H1 (cell line): Measurements from ENCODE around the gene RBM6. TPM values are rescaled to one million over a fixed set of nuclear protein-coding genes. Genes with fewer than 3 reads are reported as not detected.

Source experiments
- CTCF ChIA-PET: fragments of 300-600 bp; sonication (Branson Sonifier 250); formaldehyde crosslinking; loops from one replicate; lab custom pipeline; 2021; ENCODE audit not compliant: partially characterized antibody; lab: Charles Lee
- POLR2A ChIA-PET: fragments of 300-600 bp; sonication (Branson Sonifier 250); formaldehyde crosslinking; loops from one replicate; lab custom pipeline; 2021; ENCODE audit warnings: inconsistent platforms; ENCODE audit not compliant: partially characterized antibody; lab: Charles Lee
- DNase-seq, 2 experiments: peaks; one replicate each; pipeline versions ENCODE4 v3.0.0 to v3.0.0-alpha.2; 2010 to 2022; ENCODE audit warnings: low spot score in 2 of 2, low read depth in 1 of 2, mixed read lengths in 1 of 2
- FAIRE-seq: peaks from 2 replicates; lab custom pipeline; 2011; peaks lifted over from hg19 to GRCh38; lab: Jason Lieb, UNC
- H2AFZ ChIP-seq: 2 replicates; pipeline ENCODE4 v1.8.1; 2012; ENCODE audit warnings: low read length, inconsistent platforms
- H2AK5ac ChIP-seq: 2 replicates; pipeline ENCODE4 v1.6.1; 2013; ENCODE audit warnings: low read depth, low read length
- H2BK120ac ChIP-seq: replicated peaks from 2 replicates; pipeline ENCODE3; 2013; ENCODE audit warnings: low read depth, low read length, inconsistent platforms
- H2BK12ac ChIP-seq: 2 replicates; pipeline ENCODE4 v1.6.1; 2013; ENCODE audit warnings: low read depth, low read length
- H2BK15ac ChIP-seq: 2 replicates; pipeline ENCODE4 v1.6.1; 2013; ENCODE audit warnings: low read length
- H2BK20ac ChIP-seq: 2 replicates; pipeline ENCODE4 v1.6.1; 2013; ENCODE audit warnings: low read length
- H2BK5ac ChIP-seq: 2 replicates; pipeline ENCODE4 v1.6.1; 2013; ENCODE audit warnings: low read depth, low read length
- H3K14ac ChIP-seq: 2 replicates; pipeline ENCODE4 v1.6.1; 2013; ENCODE audit warnings: inconsistent platforms; ENCODE audit not compliant: insufficient read length
- H3K18ac ChIP-seq: 2 replicates; pipeline ENCODE4 v1.6.1; 2013; ENCODE audit warnings: low read length; ENCODE audit errors: extremely low read depth
- H3K23ac ChIP-seq: 2 replicates; pipeline ENCODE4 v1.6.1; 2013; ENCODE audit warnings: inconsistent platforms; ENCODE audit not compliant: insufficient read length
- H3K23me2 ChIP-seq: 2 replicates; pipeline ENCODE4 v1.6.1; 2013; ENCODE audit warnings: low read depth, low read length
- H3K27ac ChIP-seq: 2 replicates; pipeline ENCODE4 v1.6.1; 2011; ENCODE audit warnings: low read depth, low read length, inconsistent platforms
- H3K27me3 ChIP-seq, 4 experiments: replicated peaks in 1 of 4; 1 replicate in 1 of 4; 2 replicates in 3 of 4; pipeline versions ENCODE4 v1.6.1 to v1.8.1; 2011 to 2013; ENCODE audit warnings: low read length in 3 of 4, mild to moderate bottlenecking in 3 of 4, inconsistent platforms in 2 of 4, mixed read lengths in 2 of 4, moderate library complexity in 1 of 4; ENCODE audit not compliant: control insufficient read depth in 3 of 4, insufficient read depth in 3 of 4; ENCODE audit errors: extremely low read depth in 1 of 4
- H3K36me3 ChIP-seq, 4 experiments: 2 replicates each; pipeline versions ENCODE4 v1.6.1 to v1.8.1; 2011 to 2013; ENCODE audit warnings: mild to moderate bottlenecking in 4 of 4, low read length in 3 of 4, moderate library complexity in 2 of 4, control low read depth in 1 of 4, inconsistent platforms in 1 of 4; ENCODE audit not compliant: insufficient read depth in 4 of 4, control insufficient read depth in 2 of 4
- H3K4ac ChIP-seq: replicated peaks from 2 replicates; pipeline ENCODE3; 2013; ENCODE audit warnings: low read length, low read depth, mixed read lengths, inconsistent platforms; ENCODE audit not compliant: insufficient read length
- H3K4me1 ChIP-seq, 4 experiments: replicated peaks in 1 of 4; 1 replicate in 1 of 4; 2 replicates in 3 of 4; pipeline versions ENCODE4 v1.6.1 to v1.8.1; 2011 to 2013; ENCODE audit warnings: low read length in 3 of 4, inconsistent platforms in 2 of 4, mixed read lengths in 1 of 4; ENCODE audit not compliant: insufficient read depth in 4 of 4, control insufficient read depth in 3 of 4
- H3K4me2 ChIP-seq, 2 experiments: 2 replicates each; pipeline versions ENCODE4 v1.6.1 to v1.8.1; 2011 to 2013; ENCODE audit warnings: low read depth in 2 of 2, low read length in 2 of 2, control low read depth in 1 of 2, inconsistent platforms in 1 of 2, mild to moderate bottlenecking in 1 of 2; ENCODE audit not compliant: insufficient read depth in 1 of 2
- H3K4me3 ChIP-seq, 4 experiments: fragments of 200-600, 300-600 bp in 1 of 4; sonication (generic), shearing (Covaris generic), sonication (Bioruptor Twin) in 1 of 4; 2 replicates each; pipeline versions ENCODE4 v1.5.1 to v1.8.1; 2011 to 2016; ENCODE audit warnings: low read length in 4 of 4, low read depth in 3 of 4, control low read depth in 2 of 4, inconsistent platforms in 2 of 4, mild to moderate bottlenecking in 2 of 4, mixed read lengths in 1 of 4, moderate library complexity in 1 of 4; ENCODE audit not compliant: insufficient read depth in 2 of 4; ENCODE audit errors: extremely low read depth in 1 of 4
- H3K56ac ChIP-seq: replicated peaks from 2 replicates; pipeline ENCODE3; 2013; ENCODE audit warnings: low read depth, mild to moderate bottlenecking, mixed read lengths, low read length, inconsistent platforms; ENCODE audit not compliant: insufficient read length
- H3K79me1 ChIP-seq: 2 replicates; pipeline ENCODE4 v1.6.1; 2013; ENCODE audit warnings: low read depth, low read length, control low read depth
- H3K79me2 ChIP-seq, 2 experiments: 2 replicates each; pipeline versions ENCODE4 v1.6.1 to v1.8.1; 2012 to 2013; ENCODE audit warnings: low read length in 2 of 2, mild to moderate bottlenecking in 2 of 2, inconsistent platforms in 1 of 2; ENCODE audit not compliant: insufficient read depth in 2 of 2, control insufficient read depth in 1 of 2
- H3K9ac ChIP-seq, 4 experiments: replicated peaks in 1 of 4; 1 replicate in 1 of 4; 2 replicates in 3 of 4; pipeline versions ENCODE4 v1.6.1 to v1.8.1; 2011 to 2013; ENCODE audit warnings: low read depth in 3 of 4, low read length in 3 of 4, control low read depth in 2 of 4, mild to moderate bottlenecking in 2 of 4, moderate library complexity in 2 of 4, inconsistent platforms in 1 of 4; ENCODE audit errors: extremely low read depth in 1 of 4
- H3K9me3 ChIP-seq, 2 experiments: 2 replicates each; pipeline versions ENCODE4 v1.6.1 to v1.8.1; 2012 to 2013; ENCODE audit warnings: mild to moderate bottlenecking in 2 of 2, moderate library complexity in 2 of 2, control low read depth in 1 of 2, inconsistent platforms in 1 of 2, low read depth in 1 of 2, low read length in 1 of 2, mixed read lengths in 1 of 2; ENCODE audit not compliant: insufficient read depth in 2 of 2
- H4K20me1 ChIP-seq, 2 experiments: replicated peaks in 1 of 2; 2 replicates each; pipeline versions ENCODE3 to v1.8.1; 2011 to 2013; ENCODE audit warnings: inconsistent platforms in 2 of 2, low read length in 2 of 2, mild to moderate bottlenecking in 1 of 2; ENCODE audit not compliant: insufficient read depth in 2 of 2, control insufficient read depth in 1 of 2
- H4K5ac ChIP-seq: 2 replicates; pipeline ENCODE4 v1.6.1; 2013; ENCODE audit warnings: low read length, low read depth, mixed read lengths, inconsistent platforms; ENCODE audit not compliant: insufficient read length
- H4K8ac ChIP-seq: 2 replicates; pipeline ENCODE4 v1.8.0; 2013; ENCODE audit warnings: mild to moderate bottlenecking, moderate library complexity, low read length, inconsistent platforms; ENCODE audit not compliant: insufficient read depth; ENCODE audit errors: extremely low read depth
- H4K91ac ChIP-seq: replicated peaks from 2 replicates; pipeline ENCODE3; 2013; ENCODE audit warnings: low read length, mixed read lengths, inconsistent platforms; ENCODE audit not compliant: insufficient read length
- BRCA1 ChIP-seq: IDR thresholded peaks from 2 replicates; pipeline ENCODE4 v1.6.1; 2012; ENCODE audit warnings: low read depth, low read length, improper control_type of control experiment
- CREB1 ChIP-seq: IDR thresholded peaks from 2 replicates; pipeline ENCODE4 v1.6.1; 2012; ENCODE audit warnings: inconsistent platforms
- SIN3A ChIP-seq, 2 experiments: IDR thresholded peaks in 1 of 2; conservative IDR thresholded peaks in 1 of 2; 2 replicates each; pipeline ENCODE4 v1.6.1; 2011 to 2012; ENCODE audit warnings: low read length in 2 of 2, improper control_type of control experiment in 1 of 2, low read depth in 1 of 2, mild to moderate bottlenecking in 1 of 2
- USF2 ChIP-seq: IDR thresholded peaks from 2 replicates; pipeline ENCODE4 v1.6.1; 2011; ENCODE audit warnings: low read length, improper control_type of control experiment
- WGBS, 2 experiments: shearing (Covaris generic) in 1 of 2; methylation state at CpG; one replicate each; pipeline versions ENCODE4 v1.1.6 to v1.1.7; 2013 to 2015; ENCODE audit warnings: low lambda C conversion rate in 2 of 2, mixed read lengths in 2 of 2, inconsistent platforms in 1 of 2, low coverage in 1 of 2, missing lambda C conversion rate in 1 of 2; ENCODE audit not compliant: insufficient replicate concordance in 2 of 2, insufficient coverage in 1 of 2, insufficient read length in 1 of 2; ENCODE audit errors: extremely low coverage in 1 of 2, missing lambda C conversion rate in 1 of 2; 5-methylcytosine and 5-hydroxymethylcytosine counted together
- polyA plus RNA-seq, 7 experiments: library from polyadenylated mRNA; depleted of rRNA in 3 of 7; stranded (reverse) in 5 of 7; unstranded in 2 of 7; fragments of >200 nt in 5 of 7; fragments of 200-250 nt in 2 of 7; gene quantifications; 1 replicate in 5 of 7; 2 replicates in 1 of 7; 4 replicates in 1 of 7; pipeline versions ENCODE4 v1.2.1 to v1.2.3, GENCODE V29; 2011 to 2013; ENCODE audit warnings: missing spikeins in 2 of 7, mixed read lengths in 2 of 7
- total RNA-seq: library from RNA; stranded (reverse); fragmentation: NEBNext Ultra II Directional; extraction: Animal tissue kit (Norgen Biotek cat#: 25700); gene quantifications from 2 replicates; pipeline ENCODE4 v1.2.1, GENCODE V29; 2021

RBM6 gene
- total and polyA plus RNA-seq, 2 of the 8 experiments (the other 6 are each of a cell fraction or from before 2014, with no cell fraction given): 30.6 to 80.1 TPM

GRCh38 chr3:50125541-50126286, 185.8 kb downstream of the RBM6 start:
- peaks cover 0 to 5% of the 10 kb centered on the region in 2 experiments for H4K20me1 ChIP-seq
- H3K79me2 ChIP-seq: no peaks in the 10 kb centered on the region
- TF ChIP-seq USF2 (0 out of 2 replicates have a peak, but pooled peaks have one; percentile 18), BRCA1 (no peak), CREB1 (no peak), SIN3A (conservative IDR thresholded peaks at IDR 0.05 in 1 of 2, IDR thresholded peaks at IDR 0.05 in 1 of 2; ENCODE audit: low read depth in 1 of 2, low read length in 2 of 2) (no peak)
- POLR2A ChIA-PET: interaction anchor here (0.7 to 11.1 kb wide), 14 partner anchors 11 to 135 kb away, joined by 3 to 133 read pairs (median 4); partner anchors contain the start of genes GNAT1, SEMA3F and SLC38A3
- H2BK15ac ChIP-seq: peak overlapping the region; percentile 88; the same call in 1 of the 2 replicates
- H4K8ac ChIP-seq: no peak overlapping the region; the same call in 1 of the 2 replicates
- no peak overlapping the region for H2AK5ac ChIP-seq
- no peaks in the 10 kb centered on the region for H3K9me3 ChIP-seq
- peak overlapping the region; percentile 85 for H3K18ac ChIP-seq
- H4K5ac ChIP-seq: peak overlapping the region; percentile 18
- no peak overlapping the region; a peak in 1 of 7 replicates for H3K9ac ChIP-seq
- no peak overlapping the region for H3K23ac ChIP-seq
- no peaks in the 10 kb centered on the region for H3K36me3 ChIP-seq
- peak overlapping the region; percentile 93; the same call in 1 of the 2 replicates for H2BK5ac ChIP-seq
- H4K91ac ChIP-seq: peak overlapping the region; percentile 86
- H2BK120ac ChIP-seq: peak overlapping the region; percentile 7
- no peak overlapping the region for H3K14ac ChIP-seq
- peak in 1 of 2 experiments; percentile 62 for DNase-seq
- no peaks in the 10 kb centered on the region for H3K79me1 ChIP-seq
- no peak overlapping the region for H3K4me3 ChIP-seq
- 71% methylated on average over 7 of the region's 9 CpGs; no CpG with 5 or more reads in 1 of the 2 experiments for WGBS, 2 experiments
- H3K23me2 ChIP-seq: no peaks in the 10 kb centered on the region
- peak overlapping the region; percentile 45 for H3K27ac ChIP-seq
- no peak for FAIRE-seq
- H3K56ac ChIP-seq: no peak overlapping the region
- peak overlapping the region; percentile 97; the same call in 1 of the 2 replicates for H2BK12ac ChIP-seq
- CTCF ChIA-PET: interaction anchor here (0.6 to 20.9 kb wide), 18 partner anchors 9 to 121 kb away, joined by 3 to 591 read pairs (median 4); partner anchors contain the start of gene GNAT1
- no peaks in the 10 kb centered on the region for H3K27me3 ChIP-seq
- no peak overlapping the region for H2AFZ ChIP-seq
- H2BK20ac ChIP-seq: peak overlapping the region; percentile 99
- H3K4me2 ChIP-seq: peak overlapping the region; percentile 17 to 36; a peak in 3 of 4 replicates
- peak overlapping the region; percentile 74 for H3K4ac ChIP-seq
- peaks cover 4 to 32% (median 23%) of the 10 kb centered on the region in 4 experiments for H3K4me1 ChIP-seq
